Thyroid gland (tissue), 4 donors: ENCODE measurements around the gene FAM20B.

ENCODE experiments used
- POLR2A ChIP-seq, 2 donors: fragments of 450-650 bp; IDR thresholded peaks; one replicate each; pipeline ENCODE4 v1.6.1; 2017; ENCODE audit warnings: antibody characterized with exemption in 2 of 2, mild to moderate bottlenecking in 2 of 2, moderate library complexity in 1 of 2
- TF ChIP-seq, protein P1 (sequence below), 6 experiments: fragments of 200-600 bp in 3 of 6; fragments of 450-650 bp in 3 of 6; sonication (generic) in 3 of 6; IDR thresholded peaks; one replicate each; pipeline ENCODE4 v1.5.1; 2016 to 2019; ENCODE audit warnings: antibody characterized with exemption in 6 of 6, mild to moderate bottlenecking in 2 of 6, inconsistent platforms in 1 of 6, moderate library complexity in 1 of 6

DNA sequence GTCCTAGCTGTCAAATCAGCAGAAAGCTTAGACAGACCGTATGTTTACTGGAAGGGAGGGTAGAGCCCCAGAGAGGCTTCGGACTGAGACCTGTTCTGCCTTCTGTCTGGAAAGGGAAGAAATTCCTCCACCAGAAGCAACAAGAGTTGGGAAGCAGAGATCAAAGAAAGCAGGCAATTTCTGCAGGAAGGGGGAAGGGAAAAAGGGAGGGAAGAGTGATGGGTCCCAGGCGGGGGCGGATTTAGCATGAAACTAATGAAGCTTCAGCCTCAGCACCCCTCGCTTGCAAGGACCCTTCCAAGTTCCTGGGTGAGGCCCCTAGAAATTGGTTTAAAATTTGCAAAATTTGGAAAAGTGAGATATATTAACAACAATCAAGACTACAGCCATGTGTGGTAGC, 26.6 kb upstream of the FAM20B start:
- TF ChIP-seq, protein P1, sequence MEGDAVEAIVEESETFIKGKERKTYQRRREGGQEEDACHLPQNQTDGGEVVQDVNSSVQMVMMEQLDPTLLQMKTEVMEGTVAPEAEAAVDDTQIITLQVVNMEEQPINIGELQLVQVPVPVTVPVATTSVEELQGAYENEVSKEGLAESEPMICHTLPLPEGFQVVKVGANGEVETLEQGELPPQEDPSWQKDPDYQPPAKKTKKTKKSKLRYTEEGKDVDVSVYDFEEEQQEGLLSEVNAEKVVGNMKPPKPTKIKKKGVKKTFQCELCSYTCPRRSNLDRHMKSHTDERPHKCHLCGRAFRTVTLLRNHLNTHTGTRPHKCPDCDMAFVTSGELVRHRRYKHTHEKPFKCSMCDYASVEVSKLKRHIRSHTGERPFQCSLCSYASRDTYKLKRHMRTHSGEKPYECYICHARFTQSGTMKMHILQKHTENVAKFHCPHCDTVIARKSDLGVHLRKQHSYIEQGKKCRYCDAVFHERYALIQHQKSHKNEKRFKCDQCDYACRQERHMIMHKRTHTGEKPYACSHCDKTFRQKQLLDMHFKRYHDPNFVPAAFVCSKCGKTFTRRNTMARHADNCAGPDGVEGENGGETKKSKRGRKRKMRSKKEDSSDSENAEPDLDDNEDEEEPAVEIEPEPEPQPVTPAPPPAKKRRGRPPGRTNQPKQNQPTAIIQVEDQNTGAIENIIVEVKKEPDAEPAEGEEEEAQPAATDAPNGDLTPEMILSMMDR (IDR thresholded peaks at IDR 0.05) = no peak
- no peak for TF ChIP-seq POLR2A (IDR thresholded peaks at IDR 0.05)
